Measurements from ENCODE around the gene NIT2. TPM values are rescaled to one million over a fixed set of nuclear protein-coding genes. Genes with fewer than 3 reads are reported as not detected.

Gene NIT2
- polyA plus RNA-seq, 3 donors, result 15.1 to 30.5 (median 24.6) TPM

DNA sequence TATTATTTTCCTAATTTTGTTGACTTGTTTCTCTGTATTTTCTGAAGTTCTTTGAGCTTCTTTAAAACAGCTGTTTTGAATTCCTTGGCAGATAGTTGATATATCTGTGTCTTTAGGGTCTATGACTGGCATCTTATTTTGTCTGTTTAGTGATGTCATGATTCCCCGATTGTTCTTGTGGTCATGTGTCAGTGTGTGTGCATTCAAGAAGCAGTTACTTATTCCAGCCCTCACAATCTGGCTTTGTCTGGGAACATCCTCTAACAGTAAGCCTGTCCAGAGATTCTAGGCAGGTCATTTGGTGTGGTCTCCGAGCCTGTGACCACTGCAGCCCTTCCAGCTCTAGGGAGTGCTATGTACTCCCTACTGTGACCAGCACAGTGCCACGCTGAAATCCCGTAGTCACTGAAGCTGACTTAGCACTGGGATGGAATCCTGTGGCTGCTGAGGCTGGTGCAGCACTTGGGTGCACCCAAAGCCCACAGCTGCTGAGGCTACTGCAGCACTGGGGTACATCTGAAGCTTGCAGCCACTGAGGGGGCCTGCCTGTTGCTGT, 73.5 kb downstream of the NIT2 start:
- Mint-ChIP-seq H3K27me3 (ENCODE audit: low read depth in 3 of 3) (no peaks in the 10 kb centered on the region), H3K9me3 (peaks cover 13 to 31% (median 16%) of the 10 kb centered on the region in 7 donors)
- H3K27ac ChIP-seq (ENCODE audit: low read depth in 1 of 2, low read length in 2 of 2), result no peak overlapping the region

More for the DNA sequence above, 73.5 kb downstream of the NIT2 start:
- no peak overlapping the region for H3K9ac ChIP-seq (ENCODE audit: insufficient read depth, low read length, poor library complexity, severe bottlenecking)
- H3K27me3 ChIP-seq (ENCODE audit: control insufficient read depth in 2 of 2, insufficient read depth in 2 of 2, low read length in 2 of 2), result no peaks in the 10 kb centered on the region
- intact Hi-C loops (cut with micrococcal nuclease), result no loop called here
- H3K4me3 ChIP-seq (replicated peaks in 1 of 3; ENCODE audit: low read depth in 2 of 3, low read length in 3 of 3), result no peak overlapping the region
- H3K79me2 ChIP-seq (ENCODE audit: insufficient read depth, low read length), result peaks cover 7% of the 10 kb centered on the region
- peaks cover 3% of the 10 kb centered on the region for H3K4me1 Mint-ChIP-seq
- DNase-seq, result no peak
- peaks cover 0 to 9% of the 10 kb centered on the region in 2 donors for H3K36me3 Mint-ChIP-seq
- WGBS (ENCODE audit: insufficient coverage), result 100% methylated on average over 3 of the region's 4 CpGs
- H4K20me1 ChIP-seq (ENCODE audit: insufficient read depth, low read length), result no peaks in the 10 kb centered on the region
- H3K4me1 ChIP-seq (ENCODE audit: control insufficient read depth in 1 of 2, insufficient read depth in 2 of 2, low read length in 2 of 2), result no peaks in the 10 kb centered on the region
- H3K9me3 ChIP-seq (replicated peaks in 1 of 2; ENCODE audit: control insufficient read depth in 1 of 2, insufficient read depth in 1 of 2, low read length in 2 of 2), result peaks cover 10 to 15% of the 10 kb centered on the region in 2 donors
- H2AFZ ChIP-seq (ENCODE audit: insufficient read depth, low read depth, low read length, poor library complexity, severe bottlenecking), result no peak overlapping the region
- H3K36me3 ChIP-seq (replicated peaks in 1 of 2; ENCODE audit: control insufficient read depth in 1 of 2, insufficient read depth in 2 of 2, low read length in 2 of 2), result no peaks in the 10 kb centered on the region
- H3K4me2 ChIP-seq (replicated peaks; ENCODE audit: extremely low read depth, low read length, poor library complexity, severe bottlenecking), result no peak overlapping the region
- TF ChIP-seq, protein P1, sequence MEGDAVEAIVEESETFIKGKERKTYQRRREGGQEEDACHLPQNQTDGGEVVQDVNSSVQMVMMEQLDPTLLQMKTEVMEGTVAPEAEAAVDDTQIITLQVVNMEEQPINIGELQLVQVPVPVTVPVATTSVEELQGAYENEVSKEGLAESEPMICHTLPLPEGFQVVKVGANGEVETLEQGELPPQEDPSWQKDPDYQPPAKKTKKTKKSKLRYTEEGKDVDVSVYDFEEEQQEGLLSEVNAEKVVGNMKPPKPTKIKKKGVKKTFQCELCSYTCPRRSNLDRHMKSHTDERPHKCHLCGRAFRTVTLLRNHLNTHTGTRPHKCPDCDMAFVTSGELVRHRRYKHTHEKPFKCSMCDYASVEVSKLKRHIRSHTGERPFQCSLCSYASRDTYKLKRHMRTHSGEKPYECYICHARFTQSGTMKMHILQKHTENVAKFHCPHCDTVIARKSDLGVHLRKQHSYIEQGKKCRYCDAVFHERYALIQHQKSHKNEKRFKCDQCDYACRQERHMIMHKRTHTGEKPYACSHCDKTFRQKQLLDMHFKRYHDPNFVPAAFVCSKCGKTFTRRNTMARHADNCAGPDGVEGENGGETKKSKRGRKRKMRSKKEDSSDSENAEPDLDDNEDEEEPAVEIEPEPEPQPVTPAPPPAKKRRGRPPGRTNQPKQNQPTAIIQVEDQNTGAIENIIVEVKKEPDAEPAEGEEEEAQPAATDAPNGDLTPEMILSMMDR (IDR thresholded peaks at IDR 0.05), result no peak
- no peak overlapping the region for H3K4me3 Mint-ChIP-seq
- no peak overlapping the region for H3K27ac Mint-ChIP-seq

Other genes starting within 250 kb of the NIT2 start
- under 1 TPM; 0.13 to 0.40 (median 0.25) TPM for gene FILIP1L, start 220.3 kb upstream of the NIT2 start, polyA plus RNA-seq
- 10 to 100 TPM; 10.2 to 22.7 (median 12.2) TPM for gene TBC1D23, start 73.8 kb upstream of the NIT2 start, polyA plus RNA-seq
- 1 to 10 TPM; 4.9 to 6.3 (median 6.3) TPM for gene TOMM70, start 66.3 kb downstream of the NIT2 start, polyA plus RNA-seq
- under 1 TPM; 0.07 to 0.26 (median 0.08) TPM for gene LNP1, start 66.8 kb downstream of the NIT2 start, polyA plus RNA-seq
- 1 to 10 TPM in 1 of 3 donors, under 1 TPM in 2; 0.03 to 1.5 (median 0.97) TPM for gene TMEM45A, start 157.9 kb downstream of the NIT2 start, polyA plus RNA-seq